ENCODE data around the gene OR7C2. TPM values are rescaled to one million over a fixed set of nuclear protein-coding genes. Genes with fewer than 3 reads are reported as not detected.

OR7C2 gene
- total and polyA plus RNA-seq, 7 experiments from 2014 or later = not detected

DNA sequence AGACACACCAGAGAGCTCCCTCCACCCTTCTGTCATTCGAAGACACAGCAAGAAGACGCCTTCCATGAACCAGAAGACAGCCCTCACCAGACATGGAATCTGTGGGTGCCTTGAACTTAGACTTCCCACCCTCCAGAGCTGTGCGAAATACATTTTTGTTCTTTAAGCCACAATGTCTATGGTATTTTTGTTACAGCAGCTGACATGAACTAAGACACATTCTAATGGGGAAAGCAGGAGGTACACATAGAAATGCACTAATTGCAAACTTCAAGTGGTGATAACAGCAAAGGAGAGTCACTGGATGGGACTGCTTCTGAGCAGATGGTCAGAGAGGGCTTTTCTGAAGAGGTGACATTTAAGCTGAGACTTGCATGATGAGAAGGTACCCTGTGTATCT, 16.2 kb downstream of the OR7C2 start:
- intact Hi-C loops (cut with micrococcal nuclease) = no loop called here
- no peak overlapping the region for H3K27ac ChIP-seq (ENCODE audit: low read depth, low read length)
- ATAC-seq (no peak), DNase-seq (no peak)
- H3K9me3 ChIP-seq (ENCODE audit: control insufficient read depth in 2 of 3, low read length in 3 of 3) = peaks cover 6 to 33% (median 8%) of the 10 kb centered on the region in 3 experiments
- no peak overlapping the region for H3K4me3 ChIP-seq (ENCODE audit: low read length)
- ChIA-PET CTCF (no interaction called here), POLR2A (no interaction called here)
- Mint-ChIP-seq H3K27ac (no peak overlapping the region), H3K36me3 (peaks cover 0 to 11% (median 5%) of the 10 kb centered on the region in 5 donors), H3K9me3 (peaks cover 6 to 34% (median 22%) of the 10 kb centered on the region in 11 donors), H3K27me3 (peaks cover 0 to 40% (median 23%) of the 10 kb centered on the region in 5 donors), H3K4me3 (no peak overlapping the region), H3K4me1 (peaks cover 0 to 2% (median 0%) of the 10 kb centered on the region in 7 donors)
- H3K4me1 ChIP-seq (ENCODE audit: control insufficient read depth in 2 of 2, insufficient read depth in 2 of 2, low read length in 2 of 2) = no peaks in the 10 kb centered on the region
- no peaks in the 10 kb centered on the region for H3K36me3 ChIP-seq (ENCODE audit: control insufficient read depth in 2 of 3, insufficient read depth in 3 of 3, low read length in 3 of 3)
- H3K27me3 ChIP-seq (ENCODE audit: control insufficient read depth in 2 of 2, insufficient read depth in 2 of 2, low read length in 2 of 2) = no peaks in the 10 kb centered on the region

- Mint-ChIP-seq H3K27me3 (peaks cover 0 to 32% (median 23%) of the 10 kb centered on the region in 5 donors), H3K9me3 (peaks cover 6 to 37% (median 22%) of the 10 kb centered on the region in 11 donors), H3K4me1 (peaks cover 0 to 5% (median 0%) of the 10 kb centered on the region in 7 donors), H3K4me3 (no peak overlapping the region), H3K36me3 (peaks cover 0 to 11% (median 5%) of the 10 kb centered on the region in 5 donors), H3K27ac (no peak overlapping the region)
- Histone ChIP-seq H3K27ac (ENCODE audit: low read depth, low read length) (no peak overlapping the region), H3K4me1 (ENCODE audit: control insufficient read depth in 2 of 2, insufficient read depth in 2 of 2, low read length in 2 of 2) (no peaks in the 10 kb centered on the region), H3K27me3 (ENCODE audit: control insufficient read depth in 2 of 2, insufficient read depth in 2 of 2, low read length in 2 of 2) (no peaks in the 10 kb centered on the region), H3K36me3 (ENCODE audit: control insufficient read depth in 2 of 3, insufficient read depth in 3 of 3, low read length in 3 of 3) (no peaks in the 10 kb centered on the region), H3K9me3 (ENCODE audit: control insufficient read depth in 2 of 3, low read length in 3 of 3) (peaks cover 6 to 33% (median 8%) of the 10 kb centered on the region in 3 experiments), H3K4me3 (ENCODE audit: low read length) (no peak overlapping the region)
- CTCF ChIA-PET = no interaction called here
- DNase-seq (no peak), ATAC-seq (no peak)
- intact Hi-C loops (cut with micrococcal nuclease) = no loop called here
- POLR2A ChIA-PET = no interaction called here
Measured at GRCh38 chr19:14959263-14959662, 18.0 kb downstream of the OR7C2 start.

DNA sequence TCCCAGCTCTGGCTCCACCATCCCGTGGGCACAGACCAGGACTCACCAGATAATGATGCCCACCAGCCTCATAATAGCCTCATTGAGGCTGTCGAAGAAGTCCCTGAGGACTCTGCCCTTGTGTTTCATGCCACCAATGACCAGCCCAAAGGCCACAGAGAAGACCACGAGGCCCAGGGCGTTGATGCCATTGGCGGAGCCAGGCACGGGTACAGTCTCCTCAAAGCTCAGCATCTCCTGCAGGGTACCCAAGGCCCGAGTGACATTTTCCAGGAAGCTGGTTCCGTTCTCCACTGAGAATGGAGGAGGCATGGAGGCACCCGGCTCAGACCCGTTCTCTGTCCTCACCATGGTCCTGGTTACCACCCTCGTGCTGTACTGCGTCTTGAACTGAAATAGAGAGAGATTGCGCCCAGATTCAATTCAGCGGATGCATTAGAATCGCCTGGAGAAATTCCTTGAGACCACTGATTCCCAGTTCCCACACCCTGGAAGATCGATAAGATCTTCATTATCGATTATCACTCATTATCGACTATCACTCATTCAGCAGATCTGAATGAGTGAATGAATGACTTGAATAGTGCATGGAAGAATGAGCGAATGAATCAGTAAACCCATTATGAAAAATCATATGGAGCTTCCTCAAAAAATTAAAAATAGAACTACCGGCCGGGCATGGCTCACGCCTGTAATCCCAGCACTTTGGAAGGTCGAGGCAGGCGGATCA, 20.8 kb downstream of the OR7C2 start:
- POLR2A ChIA-PET = no interaction called here
- H3K4me1 Mint-ChIP-seq = peaks cover 0 to 2% (median 0%) of the 10 kb centered on the region in 7 donors
- Histone ChIP-seq H3K4me3 (ENCODE audit: low read length) (no peak overlapping the region), H3K27ac (ENCODE audit: low read depth, low read length) (no peak overlapping the region), H3K9me3 (ENCODE audit: control insufficient read depth in 2 of 3, low read length in 3 of 3) (peaks cover 6 to 33% (median 8%) of the 10 kb centered on the region in 3 experiments), H3K36me3 (ENCODE audit: control insufficient read depth in 2 of 3, insufficient read depth in 3 of 3, low read length in 3 of 3) (no peaks in the 10 kb centered on the region), H3K4me1 (ENCODE audit: control insufficient read depth in 2 of 2, insufficient read depth in 2 of 2, low read length in 2 of 2) (no peaks in the 10 kb centered on the region), H3K27me3 (ENCODE audit: control insufficient read depth in 2 of 2, insufficient read depth in 2 of 2, low read length in 2 of 2) (no peaks in the 10 kb centered on the region)
- H3K27ac Mint-ChIP-seq = no peak overlapping the region
- CTCF ChIA-PET = no interaction called here
- intact Hi-C loops (cut with micrococcal nuclease) = no loop called here
- H3K9me3 Mint-ChIP-seq = peaks cover 6 to 23% (median 16%) of the 10 kb centered on the region in 11 donors
- ATAC-seq = no peak
- no peak for DNase-seq
- peaks cover 0 to 6% (median 3%) of the 10 kb centered on the region in 5 donors for H3K36me3 Mint-ChIP-seq
- peaks cover 0 to 19% (median 11%) of the 10 kb centered on the region in 5 donors for H3K27me3 Mint-ChIP-seq
- H3K4me3 Mint-ChIP-seq = no peak overlapping the region

DNA sequence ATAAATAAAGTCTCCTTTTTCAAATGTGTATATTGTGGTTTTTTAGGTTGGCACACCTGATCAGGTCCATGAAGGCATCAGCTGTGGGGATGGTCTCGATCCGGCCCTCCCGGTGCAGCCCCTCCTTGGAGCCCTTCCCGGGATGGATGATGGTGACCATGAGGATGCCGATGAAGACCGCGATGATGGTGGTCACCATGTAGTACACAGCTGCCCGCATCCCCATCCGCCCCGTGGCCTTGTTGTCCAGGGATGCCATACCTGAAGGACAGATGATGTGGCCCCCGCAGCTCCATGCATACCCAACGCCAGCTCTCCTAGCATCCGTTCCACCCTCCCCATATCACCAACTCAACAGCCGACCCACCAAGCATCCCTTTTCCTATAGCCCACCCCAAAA, 27.0 kb downstream of the OR7C2 start:
- no peak overlapping the region for H3K27ac Mint-ChIP-seq
- ATAC-seq = no peak
- intact Hi-C loops (cut with micrococcal nuclease) = no loop called here
- Histone ChIP-seq H3K4me1 (ENCODE audit: control insufficient read depth in 2 of 2, insufficient read depth in 2 of 2, low read length in 2 of 2) (no peaks in the 10 kb centered on the region), H3K36me3 (ENCODE audit: control insufficient read depth in 2 of 3, insufficient read depth in 3 of 3, low read length in 3 of 3) (no peaks in the 10 kb centered on the region), H3K9me3 (ENCODE audit: control insufficient read depth in 2 of 3, low read length in 3 of 3) (no peaks in the 10 kb centered on the region), H3K4me3 (ENCODE audit: low read length) (no peak overlapping the region), H3K27me3 (ENCODE audit: control insufficient read depth in 2 of 2, insufficient read depth in 2 of 2, low read length in 2 of 2) (no peaks in the 10 kb centered on the region), H3K27ac (ENCODE audit: low read depth, low read length) (no peak overlapping the region)
- peaks cover 0 to 7% (median 0%) of the 10 kb centered on the region in 11 donors for H3K9me3 Mint-ChIP-seq
- H3K36me3 Mint-ChIP-seq = peaks cover 0 to 4% (median 0%) of the 10 kb centered on the region in 5 donors
- no peak for DNase-seq
- peaks cover 0 to 2% (median 0%) of the 10 kb centered on the region in 7 donors for H3K4me1 Mint-ChIP-seq
- no peak overlapping the region for H3K4me3 Mint-ChIP-seq
- H3K27me3 Mint-ChIP-seq = peaks cover 0 to 34% (median 26%) of the 10 kb centered on the region in 5 donors
- POLR2A ChIA-PET = no interaction called here
- CTCF ChIA-PET = no interaction called here

- CTCF ChIA-PET = no interaction called here
- H3K36me3 ChIP-seq (ENCODE audit: control insufficient read depth in 2 of 3, insufficient read depth in 3 of 3, low read length in 3 of 3) = no peaks in the 10 kb centered on the region
- intact Hi-C loops (cut with micrococcal nuclease) = no loop called here
- H3K27me3 ChIP-seq (ENCODE audit: control insufficient read depth in 2 of 2, insufficient read depth in 2 of 2, low read length in 2 of 2) = no peaks in the 10 kb centered on the region
- H3K9me3 Mint-ChIP-seq = peaks cover 0 to 3% (median 0%) of the 10 kb centered on the region in 11 donors
- peaks cover 0 to 52% (median 38%) of the 10 kb centered on the region in 5 donors for H3K27me3 Mint-ChIP-seq
- H3K4me1 Mint-ChIP-seq = no peaks in the 10 kb centered on the region
- DNase-seq (no peak), ATAC-seq (no peak)
- POLR2A ChIA-PET = no interaction called here
- no peak overlapping the region for H3K4me3 Mint-ChIP-seq
- no peaks in the 10 kb centered on the region for H3K9me3 ChIP-seq (ENCODE audit: control insufficient read depth in 2 of 3, low read length in 3 of 3)
- H3K27ac ChIP-seq (ENCODE audit: low read depth, low read length) = no peak overlapping the region
- H3K4me1 ChIP-seq (ENCODE audit: control insufficient read depth in 2 of 2, insufficient read depth in 2 of 2, low read length in 2 of 2) = no peaks in the 10 kb centered on the region
- peaks cover 0 to 4% (median 0%) of the 10 kb centered on the region in 5 donors for H3K36me3 Mint-ChIP-seq
- H3K27ac Mint-ChIP-seq = no peak overlapping the region
- no peak overlapping the region for H3K4me3 ChIP-seq (ENCODE audit: low read length)
Measured at GRCh38 chr19:14971474-14971873, 30.2 kb downstream of the OR7C2 start.

- Mint-ChIP-seq H3K4me1 (no peaks in the 10 kb centered on the region), H3K27ac (no peak overlapping the region), H3K36me3 (peaks cover 0 to 4% (median 0%) of the 10 kb centered on the region in 5 donors), H3K4me3 (no peak overlapping the region), H3K9me3 (peaks cover 0 to 3% (median 0%) of the 10 kb centered on the region in 11 donors), H3K27me3 (peaks cover 6 to 63% (median 47%) of the 10 kb centered on the region in 5 donors)
- intact Hi-C loops (cut with micrococcal nuclease) = no loop called here
- Histone ChIP-seq H3K27ac (ENCODE audit: low read depth, low read length) (no peak overlapping the region), H3K9me3 (ENCODE audit: control insufficient read depth in 2 of 3, low read length in 3 of 3) (no peaks in the 10 kb centered on the region), H3K36me3 (ENCODE audit: control insufficient read depth in 2 of 3, insufficient read depth in 3 of 3, low read length in 3 of 3) (no peaks in the 10 kb centered on the region), H3K4me3 (ENCODE audit: low read length) (no peak overlapping the region), H3K27me3 (ENCODE audit: control insufficient read depth in 2 of 2, insufficient read depth in 2 of 2, low read length in 2 of 2) (peaks cover 0 to 4% of the 10 kb centered on the region in 2 donors), H3K4me1 (ENCODE audit: control insufficient read depth in 2 of 2, insufficient read depth in 2 of 2, low read length in 2 of 2) (no peaks in the 10 kb centered on the region)
- ATAC-seq (no peak), DNase-seq (no peak)
- ChIA-PET POLR2A (no interaction called here), CTCF (no interaction called here)
Measured at GRCh38 chr19:14972676-14973075, 31.4 kb downstream of the OR7C2 start.

DNA sequence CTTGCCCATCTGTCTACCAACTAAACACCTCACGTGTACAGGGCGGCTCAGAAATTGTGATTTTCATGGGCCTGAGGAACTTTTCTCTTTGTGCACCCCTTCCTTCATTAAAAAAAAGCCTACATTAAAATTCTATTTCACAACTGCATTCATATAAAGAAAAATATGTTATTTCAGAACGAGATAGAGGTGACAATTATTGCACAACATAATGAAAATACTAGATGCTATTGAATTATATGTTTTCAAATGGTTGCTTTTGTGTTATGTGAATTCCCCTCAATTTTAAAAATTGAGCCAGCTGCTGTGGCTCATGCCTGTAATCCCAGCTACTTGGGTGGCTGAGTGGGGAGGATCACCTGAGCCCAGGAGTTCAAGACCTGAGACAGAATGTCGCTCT, 33.2 kb downstream of the OR7C2 start:
- intact Hi-C loops (cut with micrococcal nuclease) = no loop called here
- Mint-ChIP-seq H3K27ac (no peak overlapping the region), H3K9me3 (peaks cover 0 to 3% (median 0%) of the 10 kb centered on the region in 11 donors), H3K4me3 (no peak overlapping the region), H3K36me3 (peaks cover 0 to 6% (median 0%) of the 10 kb centered on the region in 5 donors), H3K4me1 (peaks cover 0 to 11% (median 0%) of the 10 kb centered on the region in 7 donors), H3K27me3 (peaks cover 20 to 62% (median 52%) of the 10 kb centered on the region in 5 donors)
- ATAC-seq (no peak), DNase-seq (no peak)
- H3K27me3 ChIP-seq (ENCODE audit: control insufficient read depth in 2 of 2, insufficient read depth in 2 of 2, low read length in 2 of 2) = peaks cover 0 to 4% of the 10 kb centered on the region in 2 donors
- no peaks in the 10 kb centered on the region for H3K9me3 ChIP-seq (ENCODE audit: control insufficient read depth in 2 of 3, low read length in 3 of 3)
- H3K4me3 ChIP-seq (ENCODE audit: low read length) = no peak overlapping the region
- no peak overlapping the region for H3K27ac ChIP-seq (ENCODE audit: low read depth, low read length)
- H3K36me3 ChIP-seq (ENCODE audit: control insufficient read depth in 2 of 3, insufficient read depth in 3 of 3, low read length in 3 of 3) = no peaks in the 10 kb centered on the region
- H3K4me1 ChIP-seq (ENCODE audit: control insufficient read depth in 2 of 2, insufficient read depth in 2 of 2, low read length in 2 of 2) = no peaks in the 10 kb centered on the region
- ChIA-PET CTCF (no interaction called here), POLR2A (no interaction called here)

Data from naive thymus-derived CD4-positive, alpha-beta T cell (primary cell).